H1 (cell line): Measurements from ENCODE around the gene ZBED4. TPM values are rescaled to one million over a fixed set of nuclear protein-coding genes. Genes with fewer than 3 reads are reported as not detected.

Experiments used
- CTCF ChIA-PET: fragments of 300-600 bp; sonication (Branson Sonifier 250); formaldehyde crosslinking; loops from one replicate; lab custom pipeline; 2021; ENCODE audit not compliant: partially characterized antibody; lab: Charles Lee
- POLR2A ChIA-PET: fragments of 300-600 bp; sonication (Branson Sonifier 250); formaldehyde crosslinking; loops from one replicate; lab custom pipeline; 2021; ENCODE audit warnings: inconsistent platforms; ENCODE audit not compliant: partially characterized antibody; lab: Charles Lee
- DNase-seq, 2 experiments: peaks; one replicate each; pipeline versions ENCODE4 v3.0.0 to v3.0.0-alpha.2; 2010 to 2022; ENCODE audit warnings: low spot score in 2 of 2, low read depth in 1 of 2, mixed read lengths in 1 of 2
- FAIRE-seq: peaks from 2 replicates; lab custom pipeline; 2011; peaks lifted over from hg19 to GRCh38; lab: Jason Lieb, UNC
- H2AFZ ChIP-seq: 2 replicates; pipeline ENCODE4 v1.8.1; 2012; ENCODE audit warnings: low read length, inconsistent platforms
- H2AK5ac ChIP-seq: 2 replicates; pipeline ENCODE4 v1.6.1; 2013; ENCODE audit warnings: low read depth, low read length
- H2BK120ac ChIP-seq: replicated peaks from 2 replicates; pipeline ENCODE3; 2013; ENCODE audit warnings: low read depth, low read length, inconsistent platforms
- H2BK12ac ChIP-seq: 2 replicates; pipeline ENCODE4 v1.6.1; 2013; ENCODE audit warnings: low read depth, low read length
- H2BK15ac ChIP-seq: 2 replicates; pipeline ENCODE4 v1.6.1; 2013; ENCODE audit warnings: low read length
- H2BK20ac ChIP-seq: 2 replicates; pipeline ENCODE4 v1.6.1; 2013; ENCODE audit warnings: low read length
- H2BK5ac ChIP-seq: 2 replicates; pipeline ENCODE4 v1.6.1; 2013; ENCODE audit warnings: low read depth, low read length
- H3K14ac ChIP-seq: 2 replicates; pipeline ENCODE4 v1.6.1; 2013; ENCODE audit warnings: inconsistent platforms; ENCODE audit not compliant: insufficient read length
- H3K18ac ChIP-seq: 2 replicates; pipeline ENCODE4 v1.6.1; 2013; ENCODE audit warnings: low read length; ENCODE audit errors: extremely low read depth
- H3K23ac ChIP-seq: 2 replicates; pipeline ENCODE4 v1.6.1; 2013; ENCODE audit warnings: inconsistent platforms; ENCODE audit not compliant: insufficient read length
- H3K23me2 ChIP-seq: 2 replicates; pipeline ENCODE4 v1.6.1; 2013; ENCODE audit warnings: low read depth, low read length
- H3K27ac ChIP-seq: 2 replicates; pipeline ENCODE4 v1.6.1; 2011; ENCODE audit warnings: low read depth, low read length, inconsistent platforms
- H3K27me3 ChIP-seq, 4 experiments: replicated peaks in 1 of 4; 1 replicate in 1 of 4; 2 replicates in 3 of 4; pipeline versions ENCODE4 v1.6.1 to v1.8.1; 2011 to 2013; ENCODE audit warnings: low read length in 3 of 4, mild to moderate bottlenecking in 3 of 4, inconsistent platforms in 2 of 4, mixed read lengths in 2 of 4, moderate library complexity in 1 of 4; ENCODE audit not compliant: control insufficient read depth in 3 of 4, insufficient read depth in 3 of 4; ENCODE audit errors: extremely low read depth in 1 of 4
- H3K36me3 ChIP-seq, 4 experiments: 2 replicates each; pipeline versions ENCODE4 v1.6.1 to v1.8.1; 2011 to 2013; ENCODE audit warnings: mild to moderate bottlenecking in 4 of 4, low read length in 3 of 4, moderate library complexity in 2 of 4, control low read depth in 1 of 4, inconsistent platforms in 1 of 4; ENCODE audit not compliant: insufficient read depth in 4 of 4, control insufficient read depth in 2 of 4
- H3K4ac ChIP-seq: replicated peaks from 2 replicates; pipeline ENCODE3; 2013; ENCODE audit warnings: low read length, low read depth, mixed read lengths, inconsistent platforms; ENCODE audit not compliant: insufficient read length
- H3K4me1 ChIP-seq, 4 experiments: replicated peaks in 1 of 4; 1 replicate in 1 of 4; 2 replicates in 3 of 4; pipeline versions ENCODE4 v1.6.1 to v1.8.1; 2011 to 2013; ENCODE audit warnings: low read length in 3 of 4, inconsistent platforms in 2 of 4, mixed read lengths in 1 of 4; ENCODE audit not compliant: insufficient read depth in 4 of 4, control insufficient read depth in 3 of 4
- H3K4me2 ChIP-seq, 2 experiments: 2 replicates each; pipeline versions ENCODE4 v1.6.1 to v1.8.1; 2011 to 2013; ENCODE audit warnings: low read depth in 2 of 2, low read length in 2 of 2, control low read depth in 1 of 2, inconsistent platforms in 1 of 2, mild to moderate bottlenecking in 1 of 2; ENCODE audit not compliant: insufficient read depth in 1 of 2
- H3K4me3 ChIP-seq, 4 experiments: fragments of 200-600, 300-600 bp in 1 of 4; sonication (generic), shearing (Covaris generic), sonication (Bioruptor Twin) in 1 of 4; 2 replicates each; pipeline versions ENCODE4 v1.5.1 to v1.8.1; 2011 to 2016; ENCODE audit warnings: low read length in 4 of 4, low read depth in 3 of 4, control low read depth in 2 of 4, inconsistent platforms in 2 of 4, mild to moderate bottlenecking in 2 of 4, mixed read lengths in 1 of 4, moderate library complexity in 1 of 4; ENCODE audit not compliant: insufficient read depth in 2 of 4; ENCODE audit errors: extremely low read depth in 1 of 4
- H3K56ac ChIP-seq: replicated peaks from 2 replicates; pipeline ENCODE3; 2013; ENCODE audit warnings: low read depth, mild to moderate bottlenecking, mixed read lengths, low read length, inconsistent platforms; ENCODE audit not compliant: insufficient read length
- H3K79me1 ChIP-seq: 2 replicates; pipeline ENCODE4 v1.6.1; 2013; ENCODE audit warnings: low read depth, low read length, control low read depth
- H3K79me2 ChIP-seq, 2 experiments: 2 replicates each; pipeline versions ENCODE4 v1.6.1 to v1.8.1; 2012 to 2013; ENCODE audit warnings: low read length in 2 of 2, mild to moderate bottlenecking in 2 of 2, inconsistent platforms in 1 of 2; ENCODE audit not compliant: insufficient read depth in 2 of 2, control insufficient read depth in 1 of 2
- H3K9ac ChIP-seq, 4 experiments: replicated peaks in 1 of 4; 1 replicate in 1 of 4; 2 replicates in 3 of 4; pipeline versions ENCODE4 v1.6.1 to v1.8.1; 2011 to 2013; ENCODE audit warnings: low read depth in 3 of 4, low read length in 3 of 4, control low read depth in 2 of 4, mild to moderate bottlenecking in 2 of 4, moderate library complexity in 2 of 4, inconsistent platforms in 1 of 4; ENCODE audit errors: extremely low read depth in 1 of 4
- H3K9me3 ChIP-seq, 2 experiments: 2 replicates each; pipeline versions ENCODE4 v1.6.1 to v1.8.1; 2012 to 2013; ENCODE audit warnings: mild to moderate bottlenecking in 2 of 2, moderate library complexity in 2 of 2, control low read depth in 1 of 2, inconsistent platforms in 1 of 2, low read depth in 1 of 2, low read length in 1 of 2, mixed read lengths in 1 of 2; ENCODE audit not compliant: insufficient read depth in 2 of 2
- H4K20me1 ChIP-seq, 2 experiments: replicated peaks in 1 of 2; 2 replicates each; pipeline versions ENCODE3 to v1.8.1; 2011 to 2013; ENCODE audit warnings: inconsistent platforms in 2 of 2, low read length in 2 of 2, mild to moderate bottlenecking in 1 of 2; ENCODE audit not compliant: insufficient read depth in 2 of 2, control insufficient read depth in 1 of 2
- H4K5ac ChIP-seq: 2 replicates; pipeline ENCODE4 v1.6.1; 2013; ENCODE audit warnings: low read length, low read depth, mixed read lengths, inconsistent platforms; ENCODE audit not compliant: insufficient read length
- H4K8ac ChIP-seq: 2 replicates; pipeline ENCODE4 v1.8.0; 2013; ENCODE audit warnings: mild to moderate bottlenecking, moderate library complexity, low read length, inconsistent platforms; ENCODE audit not compliant: insufficient read depth; ENCODE audit errors: extremely low read depth
- H4K91ac ChIP-seq: replicated peaks from 2 replicates; pipeline ENCODE3; 2013; ENCODE audit warnings: low read length, mixed read lengths, inconsistent platforms; ENCODE audit not compliant: insufficient read length
- ASH2L ChIP-seq: fragments of 200-600, 300-600 bp; sonication (generic); IDR thresholded peaks from one replicate; pipeline ENCODE4 v1.7.1; 2017; ENCODE audit warnings: low read length
- CBX8 ChIP-seq: fragments of 300-800, 300-1000 bp; sonication (generic); IDR thresholded peaks from 2 replicates; pipeline ENCODE4 v1.7.1; 2016; ENCODE audit warnings: low read depth, low read length, borderline replicate concordance
- GTF2F1 ChIP-seq: IDR thresholded peaks from 2 replicates; pipeline ENCODE4 v1.6.1; 2012; ENCODE audit warnings: low read depth, low read length, improper control_type of control experiment, borderline replicate concordance
- HDAC6 ChIP-seq: IDR thresholded peaks from one replicate; pipeline ENCODE4 v1.7.1; 2012; ENCODE audit warnings: low read depth, mild to moderate bottlenecking, inconsistent platforms, low read length, moderate library complexity
- JUN ChIP-seq: IDR thresholded peaks from 2 replicates; pipeline ENCODE4 v1.6.1; 2011; ENCODE audit warnings: low read depth, mild to moderate bottlenecking, improper control_type of control experiment, low read length
- JUND ChIP-seq: IDR thresholded peaks from 2 replicates; pipeline ENCODE4 v1.6.1; 2011; ENCODE audit warnings: mild to moderate bottlenecking, improper control_type of control experiment, low read length
- NRF1 ChIP-seq: IDR thresholded peaks from 2 replicates; pipeline ENCODE4 v1.6.1; 2011; ENCODE audit warnings: mild to moderate bottlenecking, low read depth, low read length, improper control_type of control experiment
- POLR2A ChIP-seq, 2 experiments: IDR thresholded peaks; 1 replicate in 1 of 2; 2 replicates in 1 of 2; pipeline ENCODE4 v1.6.1; 2011; ENCODE audit warnings: low read depth in 2 of 2, low read length in 2 of 2, mild to moderate bottlenecking in 2 of 2; ENCODE audit errors: control extremely low read depth in 1 of 2
- RAD21 ChIP-seq, 2 experiments: IDR thresholded peaks in 1 of 2; conservative IDR thresholded peaks in 1 of 2; 2 replicates each; pipeline ENCODE4 v1.6.1; 2011; ENCODE audit warnings: low read depth in 2 of 2, low read length in 2 of 2, improper control_type of control experiment in 1 of 2, inconsistent platforms in 1 of 2, mild to moderate bottlenecking in 1 of 2, moderate library complexity in 1 of 2
- RXRA ChIP-seq: IDR thresholded peaks from 2 replicates; pipeline ENCODE4 v1.6.1; 2011; ENCODE audit warnings: low read depth, mild to moderate bottlenecking, low read length, moderate library complexity; ENCODE audit not compliant: insufficient read depth
- SP4 ChIP-seq: IDR thresholded peaks from 2 replicates; pipeline ENCODE4 v1.6.1; 2012; ENCODE audit warnings: low read length, inconsistent platforms
- TAF1 ChIP-seq: IDR thresholded peaks from 2 replicates; pipeline ENCODE4 v1.6.1; 2011; ENCODE audit warnings: mild to moderate bottlenecking, low read depth, low read length
- WGBS, 2 experiments: shearing (Covaris generic) in 1 of 2; methylation state at CpG; one replicate each; pipeline versions ENCODE4 v1.1.6 to v1.1.7; 2013 to 2015; ENCODE audit warnings: low lambda C conversion rate in 2 of 2, mixed read lengths in 2 of 2, inconsistent platforms in 1 of 2, low coverage in 1 of 2, missing lambda C conversion rate in 1 of 2; ENCODE audit not compliant: insufficient replicate concordance in 2 of 2, insufficient coverage in 1 of 2, insufficient read length in 1 of 2; ENCODE audit errors: extremely low coverage in 1 of 2, missing lambda C conversion rate in 1 of 2; 5-methylcytosine and 5-hydroxymethylcytosine counted together
- polyA plus RNA-seq, 7 experiments: library from polyadenylated mRNA; depleted of rRNA in 3 of 7; stranded (reverse) in 5 of 7; unstranded in 2 of 7; fragments of >200 nt in 5 of 7; fragments of 200-250 nt in 2 of 7; gene quantifications; 1 replicate in 5 of 7; 2 replicates in 1 of 7; 4 replicates in 1 of 7; pipeline versions ENCODE4 v1.2.1 to v1.2.3, GENCODE V29; 2011 to 2013; ENCODE audit warnings: missing spikeins in 2 of 7, mixed read lengths in 2 of 7
- total RNA-seq: library from RNA; stranded (reverse); fragmentation: NEBNext Ultra II Directional; extraction: Animal tissue kit (Norgen Biotek cat#: 25700); gene quantifications from 2 replicates; pipeline ENCODE4 v1.2.1, GENCODE V29; 2021
- TF ChIP-seq, protein P1 (sequence below): IDR thresholded peaks from 2 replicates; pipeline ENCODE4 v1.6.1; 2012; ENCODE audit warnings: inconsistent platforms

The ZBED4 gene
- total and polyA plus RNA-seq, 2 of the 8 experiments (the other 6 are each of a cell fraction or from before 2014, with no cell fraction given) = 11.0 to 28.3 TPM

DNA sequence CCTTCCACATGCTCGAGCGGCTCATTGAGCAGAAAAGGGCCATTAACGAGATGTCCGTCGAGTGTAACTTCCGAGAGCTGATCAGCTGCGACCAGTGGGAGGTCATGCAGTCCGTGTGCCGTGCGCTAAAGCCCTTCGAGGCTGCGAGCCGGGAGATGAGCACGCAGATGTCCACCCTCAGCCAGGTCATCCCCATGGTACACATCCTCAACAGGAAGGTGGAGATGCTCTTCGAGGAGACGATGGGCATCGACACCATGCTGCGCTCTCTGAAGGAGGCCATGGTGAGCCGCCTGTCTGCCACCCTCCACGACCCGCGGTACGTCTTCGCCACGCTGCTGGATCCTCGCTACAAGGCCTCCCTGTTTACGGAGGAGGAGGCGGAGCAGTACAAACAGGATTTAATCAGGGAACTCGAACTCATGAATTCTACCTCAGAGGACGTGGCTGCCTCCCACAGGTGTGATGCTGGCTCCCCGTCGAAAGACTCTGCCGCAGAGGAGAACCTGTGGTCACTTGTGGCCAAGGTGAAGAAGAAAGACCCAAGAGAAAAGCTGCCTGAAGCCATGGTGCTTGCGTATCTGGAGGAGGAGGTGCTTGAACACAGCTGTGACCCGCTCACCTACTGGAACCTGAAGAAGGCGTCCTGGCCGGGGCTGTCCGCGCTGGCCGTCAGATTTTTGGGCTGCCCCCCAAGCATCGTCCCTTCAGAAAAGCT is 32.9 kb downstream of the ZBED4 start:
- H3K36me3 ChIP-seq = peaks cover 3 to 35% (median 21%) of the 10 kb centered on the region in 4 experiments; a peak in 7 of 8 replicates
- no peak overlapping the region for H4K5ac ChIP-seq
- H3K4me2 ChIP-seq = no peak overlapping the region
- H2AFZ ChIP-seq = no peak overlapping the region
- no peaks in the 10 kb centered on the region for H3K4me1 ChIP-seq
- H2BK15ac ChIP-seq = no peak overlapping the region
- H3K18ac ChIP-seq = no peak overlapping the region
- H2BK5ac ChIP-seq = no peak overlapping the region; the same call in 1 of the 2 replicates
- 96% methylated on average over 41 of the region's 41 CpGs; no CpG with 5 or more reads in 1 of the 2 experiments for WGBS, 2 experiments
- H3K23me2 ChIP-seq = no peaks in the 10 kb centered on the region
- no peak overlapping the region for H2BK120ac ChIP-seq
- H3K23ac ChIP-seq = no peak overlapping the region
- no peaks in the 10 kb centered on the region for H3K27me3 ChIP-seq
- POLR2A ChIA-PET = interaction anchor here (0.6 kb wide), 1 partner anchor 355 kb away, joined by 3 read pairs; no protein-coding TSS in a partner anchor
- H3K9ac ChIP-seq = no peak overlapping the region
- H3K9me3 ChIP-seq = peaks cover 0 to 4% of the 10 kb centered on the region in 2 experiments; a peak in 2 of 4 replicates
- no peak overlapping the region for H2BK20ac ChIP-seq
- no peak overlapping the region for H3K4ac ChIP-seq
- H3K79me2 ChIP-seq = peaks cover 0 to 22% of the 10 kb centered on the region in 2 experiments; a peak in 3 of 4 replicates
- FAIRE-seq = no peak
- no peak overlapping the region for H3K56ac ChIP-seq
- H4K91ac ChIP-seq = no peak overlapping the region
- no peak overlapping the region for H3K4me3 ChIP-seq
- no peak for DNase-seq
- H3K79me1 ChIP-seq = peaks cover 12% of the 10 kb centered on the region
- H3K14ac ChIP-seq = no peak overlapping the region
- no peak overlapping the region for H2BK12ac ChIP-seq
- no peak overlapping the region for H4K8ac ChIP-seq
- H4K20me1 ChIP-seq = peaks cover 0 to 10% of the 10 kb centered on the region in 2 experiments
- CTCF ChIA-PET = interaction anchor here (1.1 to 2.0 kb wide), 2 partner anchors 8 to 44 kb away, joined by 3 to 6 read pairs; no protein-coding TSS in a partner anchor
- no peak overlapping the region for H3K27ac ChIP-seq
- no peak overlapping the region for H2AK5ac ChIP-seq
- TF ChIP-seq SP4 = no peak
- no peak for TF ChIP-seq RXRA
- TF ChIP-seq JUND = no peak
- no peak for TF ChIP-seq GTF2F1
- TF ChIP-seq ASH2L = no peak
- TF ChIP-seq RAD21 (IDR thresholded peaks at IDR 0.05 in 1 of 2, conservative IDR thresholded peaks at IDR 0.05 in 1 of 2; ENCODE audit: low read depth in 2 of 2, low read length in 2 of 2) = no peak
- TF ChIP-seq, protein P1, sequence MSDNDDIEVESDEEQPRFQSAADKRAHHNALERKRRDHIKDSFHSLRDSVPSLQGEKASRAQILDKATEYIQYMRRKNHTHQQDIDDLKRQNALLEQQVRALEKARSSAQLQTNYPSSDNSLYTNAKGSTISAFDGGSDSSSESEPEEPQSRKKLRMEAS = no peak
- no peak for TF ChIP-seq POLR2A (IDR thresholded peaks at IDR 0.05; ENCODE audit: control extremely low read depth in 1 of 2, low read depth in 2 of 2, low read length in 2 of 2)
- no peak for TF ChIP-seq CBX8
- no peak for TF ChIP-seq NRF1
- no peak for TF ChIP-seq TAF1
- TF ChIP-seq HDAC6 = no peak
- no peak for TF ChIP-seq JUN
